Fibroblast of gingiva (primary cell): ENCODE data around the gene PREB.

Source experiments
- DNase-seq: peaks from one replicate; pipeline ENCODE4 v3.0.0-alpha.2; 2011; ENCODE audit warnings: low read depth

Gene PREB

DNA sequence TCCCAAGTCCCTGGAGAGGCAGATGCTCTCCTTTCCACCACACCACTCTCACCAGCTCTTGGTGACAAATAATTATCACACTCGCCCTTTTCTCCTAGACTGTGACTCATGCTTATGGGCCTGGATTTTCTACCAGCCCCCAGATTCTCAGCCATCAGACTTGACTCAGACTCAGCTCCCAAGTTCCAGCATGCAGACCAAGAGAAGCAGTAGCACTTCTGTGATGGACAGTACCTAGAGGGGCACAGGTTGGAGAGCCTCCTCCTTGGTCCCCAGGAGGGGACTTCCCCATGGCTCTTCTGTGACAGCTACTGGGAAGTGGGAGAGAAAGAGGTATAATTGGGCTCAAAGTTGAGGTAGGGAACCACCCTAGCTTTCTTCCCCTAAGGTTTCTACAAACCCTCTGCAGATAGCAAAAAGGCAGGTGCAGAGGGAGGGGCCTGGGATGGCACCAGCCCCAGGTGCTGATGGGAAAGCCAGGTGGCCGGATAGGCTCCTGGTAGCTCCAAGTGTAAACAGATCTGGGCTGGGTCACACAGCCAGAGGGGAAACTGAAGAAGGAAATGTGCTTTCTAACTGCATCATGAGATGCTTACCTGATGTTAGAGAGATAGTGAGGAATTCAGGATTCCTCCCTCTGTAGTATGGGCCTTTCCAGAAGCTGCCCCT, 18.5 kb upstream of the PREB start:
- DNase-seq = no peak

DNA sequence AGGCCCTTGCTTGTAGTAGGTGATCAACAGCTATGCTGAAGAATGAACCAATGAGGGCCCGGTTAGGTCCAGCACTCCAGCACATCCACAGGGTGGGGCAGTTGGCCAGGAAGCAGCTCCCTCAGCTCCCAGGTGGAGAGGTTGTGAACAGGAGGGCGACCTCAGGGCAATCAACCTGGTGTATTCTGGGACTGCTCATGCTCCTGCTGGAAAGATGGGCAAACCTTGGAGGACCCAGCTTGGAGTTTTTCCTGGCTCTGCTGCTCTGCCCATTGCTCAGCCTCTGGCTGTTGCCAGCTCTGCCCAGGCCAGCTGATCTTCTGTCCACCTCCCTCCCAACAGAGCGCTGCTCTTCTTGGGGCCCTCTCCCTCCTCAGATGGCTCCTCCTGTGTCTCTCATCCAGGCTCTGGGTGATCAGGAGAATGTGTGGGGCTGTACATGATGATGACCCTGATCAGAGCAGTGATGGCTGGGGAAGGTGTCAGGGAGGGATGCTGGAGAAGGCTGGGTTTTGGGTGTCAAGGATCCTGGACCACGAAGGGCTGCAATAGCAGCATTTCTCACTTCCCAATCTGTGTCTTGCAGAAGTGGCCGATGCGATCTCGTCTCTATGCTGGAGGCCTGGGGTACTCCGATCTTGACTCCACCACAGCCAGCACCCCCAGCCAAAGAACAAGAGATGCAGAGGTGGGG, 17.8 kb upstream of the PREB start:
- no peak for DNase-seq

DNA sequence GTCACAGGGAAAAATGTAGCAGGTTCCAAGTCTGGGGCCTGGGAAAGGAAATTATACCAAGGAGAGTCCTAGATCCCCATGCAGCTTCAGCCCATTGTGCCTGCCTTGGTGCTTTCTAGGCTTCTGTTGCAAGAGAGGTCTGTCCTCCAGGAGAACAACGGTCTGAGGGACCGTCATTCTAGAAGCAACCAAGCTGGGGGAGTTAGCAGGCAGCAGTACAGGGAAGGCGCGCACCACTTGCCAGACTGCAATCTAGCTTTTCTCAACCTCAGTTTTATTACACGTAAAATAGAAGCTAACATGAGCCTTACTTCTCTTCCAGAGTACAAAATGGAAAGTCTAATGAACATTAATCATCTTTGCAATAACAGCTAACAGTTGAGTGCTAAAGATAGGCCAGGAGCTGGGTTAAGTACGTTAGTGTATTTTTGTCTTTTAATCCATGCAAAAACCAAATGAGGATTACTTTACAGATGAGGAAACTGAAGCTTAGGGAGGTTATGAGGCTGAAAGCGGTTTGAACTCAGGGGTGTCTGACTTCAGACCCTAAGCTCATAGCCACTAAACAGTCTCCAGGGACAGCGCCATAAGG, 16.3 kb upstream of the PREB start:
- no peak for DNase-seq

DNA sequence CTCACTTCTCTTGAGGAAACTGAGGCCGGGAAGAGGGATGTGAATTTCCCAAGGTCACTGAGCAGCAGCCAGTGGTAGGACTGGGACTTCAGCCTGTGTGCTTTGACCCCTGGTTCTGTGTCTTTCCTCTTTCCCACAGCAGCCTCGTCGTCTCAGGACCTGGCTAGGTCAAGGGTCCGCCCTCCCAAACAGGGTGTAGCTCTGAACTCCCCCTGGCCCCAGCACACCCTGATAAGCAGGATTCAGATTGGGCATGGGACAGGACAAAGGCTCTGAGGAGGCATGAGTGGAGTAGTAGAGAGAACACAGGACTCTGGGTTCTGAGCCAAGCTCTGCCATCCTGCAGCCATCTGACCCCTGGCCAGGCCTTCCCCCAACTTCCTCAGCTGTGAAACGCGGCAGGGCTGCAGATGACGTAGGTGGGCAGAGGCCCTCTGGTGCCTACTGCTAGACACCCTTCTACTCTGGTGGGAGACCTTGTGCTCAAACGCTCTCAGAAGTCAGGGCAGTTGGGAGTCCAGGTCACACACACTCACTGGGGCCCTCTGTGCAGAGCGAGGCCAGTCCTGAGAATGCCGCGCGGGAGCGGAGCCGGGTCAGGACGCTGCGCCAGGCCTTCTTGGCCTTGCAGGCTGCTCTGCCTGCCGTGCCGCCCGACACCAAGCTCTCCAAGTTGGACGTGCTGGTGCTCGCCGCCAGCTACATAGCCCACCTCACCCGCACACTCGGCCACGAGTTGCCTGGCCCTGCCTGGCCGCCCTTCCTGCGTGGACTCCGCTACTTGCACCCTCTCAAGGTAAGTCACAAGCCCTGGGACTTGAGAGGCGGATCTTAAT, 15.4 kb upstream of the PREB start:
- no peak for DNase-seq

DNA sequence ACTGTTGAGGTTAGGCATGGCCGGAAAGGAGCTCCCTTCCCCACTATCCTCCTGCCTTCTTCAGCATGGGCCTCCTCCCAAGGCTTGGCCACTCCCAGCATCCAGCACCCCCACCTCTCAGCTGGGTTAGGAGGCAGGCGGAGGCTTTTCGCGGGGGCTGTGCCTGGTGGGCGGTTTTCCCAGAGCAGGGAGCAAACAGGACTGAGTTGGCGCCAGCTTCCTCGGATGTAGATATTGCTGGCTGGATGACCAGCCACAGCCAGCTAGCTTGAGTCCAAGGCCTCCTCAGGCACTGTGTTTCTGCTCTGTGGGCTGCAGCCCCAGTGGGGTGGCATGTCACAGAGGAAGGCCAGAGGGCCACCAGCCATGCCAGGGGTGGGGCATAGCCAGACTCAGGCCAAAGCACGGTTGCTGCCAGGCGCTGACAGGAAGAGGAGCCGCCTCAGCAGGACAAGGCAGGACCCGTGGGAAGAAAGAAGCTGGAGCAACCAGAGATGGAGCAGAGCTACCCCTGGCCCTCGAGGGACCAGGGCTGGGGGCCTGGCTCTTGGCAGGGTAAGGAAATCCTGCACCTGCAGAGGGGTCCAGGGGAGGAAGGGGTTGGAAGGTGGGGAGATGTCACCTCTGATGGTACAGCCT, 14.5 kb upstream of the PREB start, which contains the start of gene TCF23:
TSS of gene TCF23 (plus strand) at position 204 of the 639 bp plus-strand sequence. CDS start at position 334, 130 bp downstream.
- DNase-seq = no peak

DNA sequence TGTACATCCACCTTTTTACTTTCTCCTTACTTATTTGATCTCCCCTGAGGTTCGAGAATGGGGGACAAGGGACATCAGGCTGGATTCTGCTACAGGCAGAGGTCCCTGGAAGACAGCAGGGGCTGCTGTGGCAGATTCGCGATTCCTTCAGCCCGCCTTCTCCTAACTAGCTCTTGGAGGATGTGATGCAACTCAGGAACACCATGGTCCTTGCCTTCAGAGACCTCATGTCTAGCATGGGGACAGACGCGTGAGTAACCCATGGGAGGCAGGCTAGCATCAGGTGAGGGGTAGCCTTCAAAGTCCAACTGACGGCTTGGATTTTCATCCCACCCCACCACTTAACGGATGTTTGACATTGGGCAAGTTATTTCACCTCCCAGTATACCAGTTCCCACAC, 13.5 kb upstream of the PREB start:
- DNase-seq = no peak

DNA sequence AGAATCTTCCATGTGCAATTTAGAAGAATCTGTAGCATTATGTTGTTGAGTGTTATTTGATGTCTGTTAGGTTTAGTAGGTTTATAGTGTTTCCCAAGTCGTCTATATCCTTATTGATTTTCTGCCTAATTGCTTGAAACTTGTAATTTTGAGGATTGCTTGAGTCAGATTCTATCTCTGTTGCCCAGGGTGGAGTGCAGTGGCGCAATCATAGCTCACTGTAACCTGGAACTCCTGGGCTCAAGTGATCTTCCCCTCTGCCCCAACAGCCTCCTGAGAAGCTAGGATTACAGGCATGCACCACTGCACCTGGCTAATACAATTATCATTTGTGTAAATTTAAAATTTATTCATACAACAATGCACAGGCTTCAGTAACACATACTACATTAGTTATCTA, 11.2 kb upstream of the PREB start:
- no peak for DNase-seq

DNA sequence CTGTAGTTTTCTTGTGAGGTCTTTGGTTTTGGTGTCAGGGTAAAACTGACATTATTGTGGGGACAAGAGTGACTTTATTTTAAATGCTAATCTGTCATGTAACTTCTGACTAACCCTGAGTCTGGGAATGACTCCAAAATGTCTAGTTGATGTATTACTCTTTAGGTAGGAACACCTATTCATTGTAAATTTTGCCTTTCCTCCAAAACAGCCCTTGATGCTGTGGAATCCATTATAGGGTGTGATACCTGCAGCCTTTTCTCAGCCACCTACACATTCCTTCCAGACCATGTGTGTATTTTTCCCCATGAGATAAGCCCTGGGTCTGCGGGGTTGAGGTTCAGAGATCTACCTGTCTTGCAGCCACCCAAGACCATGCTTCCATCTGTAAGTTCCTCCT, 8.8 kb upstream of the PREB start:
- no peak for DNase-seq

DNA sequence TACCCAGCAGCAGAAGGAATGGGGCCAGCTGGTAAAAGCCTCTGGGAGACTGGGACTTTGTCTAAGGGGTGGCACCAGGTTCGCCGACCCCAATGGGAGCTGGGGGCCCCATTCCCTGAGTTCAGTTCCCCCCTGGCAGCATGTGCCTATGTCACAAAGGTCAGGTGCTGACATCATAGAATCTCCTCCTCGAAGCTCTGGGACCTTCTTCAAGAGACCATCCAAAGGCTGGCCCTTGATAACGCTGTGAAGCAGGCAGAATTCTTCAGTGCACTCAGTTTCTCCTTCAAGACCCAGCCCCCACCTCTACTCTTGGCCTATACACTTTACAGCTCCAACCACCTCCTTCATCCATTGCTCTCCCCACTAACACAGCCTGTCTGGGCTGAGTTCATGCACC, 4.9 kb upstream of the PREB start, which contains the start of gene PRR30:
TSS of gene PRR30 (minus strand) at position 101 of the 400 bp plus-strand sequence. CDS start 1,081 bp downstream, outside the sequence.
- DNase-seq = no peak

DNA sequence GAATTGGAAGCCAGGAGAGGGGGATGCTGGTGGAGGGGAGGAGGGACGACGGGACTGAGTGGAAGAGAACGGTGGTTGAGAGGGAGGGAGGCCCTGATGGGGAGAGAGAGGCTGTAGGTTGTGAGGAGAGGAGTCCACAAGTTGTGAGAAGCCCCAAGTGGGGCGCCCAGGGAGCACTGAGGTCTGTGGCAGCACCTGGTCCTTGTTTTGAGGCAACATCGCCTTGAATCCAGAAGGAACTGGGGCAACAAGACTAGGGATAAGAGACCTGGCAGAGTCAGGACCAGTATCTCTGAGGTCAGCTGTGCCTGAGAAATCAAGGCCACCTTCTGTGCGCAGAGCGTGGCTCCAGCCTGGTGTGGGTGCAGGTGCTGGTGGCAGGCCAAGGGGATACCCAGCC, 3.7 kb upstream of the PREB start:
- DNase-seq = no peak

DNA sequence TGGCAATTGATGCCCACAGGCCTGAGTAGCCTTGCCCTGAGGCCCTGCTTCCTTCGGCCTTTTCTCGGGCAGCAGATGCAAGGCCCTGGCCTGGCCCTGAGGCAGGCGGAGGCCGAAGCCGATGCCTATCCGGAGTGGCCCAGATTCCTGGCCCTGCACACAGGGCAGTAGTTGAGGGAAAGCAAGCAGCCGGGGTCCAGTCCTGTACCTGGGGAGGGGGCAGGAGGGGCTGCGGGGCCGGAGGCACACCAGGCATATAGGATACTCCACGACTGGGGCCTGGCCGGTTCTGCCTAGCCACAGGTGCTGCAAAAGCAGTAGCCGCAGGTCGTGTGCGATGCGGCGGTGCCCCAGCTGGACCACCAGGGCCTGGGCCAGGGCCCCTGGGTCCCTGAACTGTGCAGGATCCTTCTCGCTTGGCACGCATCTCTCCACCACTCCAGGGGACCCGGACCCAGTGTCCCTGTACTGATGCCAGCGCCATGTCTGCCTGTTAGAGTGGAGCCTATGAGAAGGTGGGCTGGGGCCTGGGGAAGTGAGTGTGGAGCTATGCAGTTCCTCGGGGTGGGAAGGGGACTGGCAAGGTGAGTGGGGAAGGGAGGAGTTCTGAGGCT, 3.0 kb upstream of the PREB start:
- DNase-seq = no peak

DNA sequence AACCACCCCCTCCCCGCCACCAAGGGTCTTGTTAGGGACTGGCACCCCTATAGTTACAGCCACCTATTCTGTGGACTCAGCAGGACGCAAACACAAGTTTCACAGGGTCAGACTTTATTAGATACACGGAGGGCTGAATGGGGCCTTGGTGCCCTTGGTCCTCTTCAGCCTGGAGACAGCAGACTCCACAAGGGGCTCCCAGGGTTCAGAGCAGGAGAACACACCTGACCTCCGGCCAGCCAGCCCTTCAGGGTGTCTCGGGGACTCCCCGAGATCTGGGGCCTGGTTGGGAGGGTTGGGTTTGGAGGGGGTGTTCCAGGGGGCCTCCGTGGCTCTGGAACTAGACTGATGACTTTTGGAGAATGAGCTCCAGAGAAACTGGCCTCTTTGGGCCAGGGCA, 2.3 kb upstream of the PREB start:
- DNase-seq = no peak

DNA sequence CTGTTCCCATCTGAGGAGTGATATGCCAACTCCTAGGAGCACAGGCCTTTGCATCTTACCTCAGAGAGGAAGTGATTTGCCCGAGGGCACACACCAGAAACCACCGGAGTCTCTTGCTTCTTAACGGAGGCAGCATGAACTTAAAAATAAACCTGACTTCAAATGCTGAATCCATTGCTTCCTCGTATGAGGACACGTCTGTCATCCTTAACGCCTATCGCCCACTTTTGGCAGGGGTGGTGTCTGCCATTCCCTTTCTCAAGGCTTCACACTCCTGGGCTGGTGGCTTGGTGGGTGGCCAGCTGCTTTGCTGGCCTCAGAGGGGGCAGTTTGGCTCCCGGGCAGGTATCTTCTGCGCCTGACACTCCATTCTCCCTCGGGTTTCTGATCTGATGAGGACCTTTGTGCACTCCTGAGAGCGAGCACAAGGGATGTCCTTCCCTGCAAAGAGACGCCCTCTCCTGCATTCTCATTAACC, 1.1 kb upstream of the PREB start:
- DNase-seq = no peak

DNA sequence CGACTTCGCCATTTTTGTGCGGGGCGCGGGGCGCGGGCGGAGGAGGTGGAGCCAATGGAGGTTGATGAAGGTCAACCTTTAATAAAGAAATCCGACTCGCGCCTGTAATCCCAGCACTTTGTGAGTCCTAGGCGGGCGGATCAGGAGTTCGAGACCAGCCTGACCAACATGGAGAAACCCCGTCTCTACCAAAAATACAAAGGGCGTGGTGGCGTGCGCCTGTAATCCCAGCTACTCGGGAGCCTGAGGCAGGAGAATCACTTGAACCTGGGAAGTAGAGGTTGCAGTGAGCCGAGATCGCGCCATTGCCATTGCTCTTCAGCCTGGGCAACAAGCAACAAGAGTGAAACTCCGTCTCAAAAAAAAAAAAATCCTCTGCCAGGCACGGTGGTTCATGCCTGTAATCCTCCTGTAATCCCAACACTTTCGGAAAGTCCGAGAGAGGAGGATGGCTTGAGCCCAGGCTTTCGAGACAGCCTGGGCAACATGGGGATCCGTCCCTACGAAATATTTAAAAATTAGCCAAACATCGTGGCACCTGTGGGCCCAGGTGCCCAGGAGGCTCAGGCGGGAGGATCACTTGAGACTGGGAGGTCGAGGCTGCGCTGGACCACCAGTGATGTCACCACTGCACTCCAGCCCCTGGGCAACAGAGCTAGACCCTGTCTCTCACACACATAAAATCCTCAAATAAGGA, 493 bp upstream of the PREB start:
- DNase-seq = no peak

DNA sequence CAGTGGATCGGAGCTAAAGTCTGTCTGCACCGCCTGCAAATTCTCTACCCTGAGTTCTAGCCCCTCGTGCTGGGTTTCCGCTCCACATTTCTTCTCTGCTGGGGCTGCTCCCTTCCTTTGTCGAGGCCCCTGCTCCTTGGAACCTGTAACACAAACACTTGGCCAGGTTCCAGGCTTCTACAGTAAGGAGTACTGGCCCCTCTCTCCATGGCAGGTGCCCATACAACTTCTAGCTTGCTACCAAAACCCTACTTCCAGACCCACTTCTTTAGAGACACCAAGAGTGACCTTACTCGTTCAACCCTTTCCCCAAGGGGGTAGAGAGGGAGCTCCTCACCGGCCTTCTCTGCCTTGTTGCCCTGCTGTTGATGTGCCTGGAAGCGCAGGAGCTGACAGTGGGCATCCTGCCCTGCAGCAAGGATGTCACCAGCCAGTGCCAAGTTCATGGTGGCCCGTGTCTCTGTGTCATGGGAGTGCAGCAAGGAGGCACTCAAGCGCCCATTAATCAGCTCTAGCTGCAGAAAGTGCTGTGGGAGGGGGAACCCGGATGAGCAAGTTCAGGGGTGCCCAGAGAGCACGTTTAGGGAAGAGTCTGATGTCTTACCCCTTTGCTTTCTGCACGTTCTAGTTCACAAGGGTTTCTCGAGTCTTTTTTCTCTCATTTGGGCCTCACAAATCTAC, 1.1 kb downstream of the PREB start:
- DNase-seq = no peak

DNA sequence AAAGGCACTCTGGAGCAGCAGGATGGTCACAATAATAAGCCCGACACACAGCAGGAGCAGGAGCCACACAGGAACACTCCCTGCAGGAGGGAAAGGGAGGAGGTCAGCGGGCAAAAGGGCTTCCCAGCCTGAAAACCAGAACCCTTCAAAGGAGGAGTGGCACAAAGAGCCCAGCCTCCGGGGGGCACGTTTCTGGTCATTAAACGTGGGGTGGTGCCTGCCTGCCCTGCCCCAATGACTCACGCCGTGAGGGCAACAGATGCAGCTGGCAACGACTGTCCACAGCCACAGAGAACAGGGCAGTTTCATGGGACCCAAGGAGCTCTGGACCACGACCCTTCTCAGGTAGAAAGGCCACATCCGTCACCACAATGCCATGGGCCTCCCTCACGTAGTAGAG, 3.0 kb downstream of the PREB start:
- DNase-seq = no peak

DNA sequence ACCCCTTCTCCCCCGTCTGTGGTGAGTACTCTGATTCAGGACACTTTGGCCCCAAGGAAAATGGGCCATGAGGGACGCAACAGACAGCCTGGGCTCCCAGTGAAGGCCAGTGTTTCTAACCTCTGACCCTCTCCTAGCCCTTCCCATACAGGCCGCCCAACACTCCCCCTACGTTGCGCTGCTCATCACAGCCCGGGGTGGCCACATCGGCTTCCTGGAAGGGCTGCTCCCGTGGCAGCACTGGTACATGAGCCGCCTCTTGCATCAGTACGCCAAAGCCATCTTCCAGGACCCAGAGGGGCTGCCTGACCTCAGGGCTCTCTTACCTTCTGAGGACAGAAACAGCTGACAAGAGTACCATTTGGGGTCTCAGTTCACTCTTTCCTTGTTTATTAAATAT, 4.0 kb downstream of the PREB start:
- no peak for DNase-seq

DNA sequence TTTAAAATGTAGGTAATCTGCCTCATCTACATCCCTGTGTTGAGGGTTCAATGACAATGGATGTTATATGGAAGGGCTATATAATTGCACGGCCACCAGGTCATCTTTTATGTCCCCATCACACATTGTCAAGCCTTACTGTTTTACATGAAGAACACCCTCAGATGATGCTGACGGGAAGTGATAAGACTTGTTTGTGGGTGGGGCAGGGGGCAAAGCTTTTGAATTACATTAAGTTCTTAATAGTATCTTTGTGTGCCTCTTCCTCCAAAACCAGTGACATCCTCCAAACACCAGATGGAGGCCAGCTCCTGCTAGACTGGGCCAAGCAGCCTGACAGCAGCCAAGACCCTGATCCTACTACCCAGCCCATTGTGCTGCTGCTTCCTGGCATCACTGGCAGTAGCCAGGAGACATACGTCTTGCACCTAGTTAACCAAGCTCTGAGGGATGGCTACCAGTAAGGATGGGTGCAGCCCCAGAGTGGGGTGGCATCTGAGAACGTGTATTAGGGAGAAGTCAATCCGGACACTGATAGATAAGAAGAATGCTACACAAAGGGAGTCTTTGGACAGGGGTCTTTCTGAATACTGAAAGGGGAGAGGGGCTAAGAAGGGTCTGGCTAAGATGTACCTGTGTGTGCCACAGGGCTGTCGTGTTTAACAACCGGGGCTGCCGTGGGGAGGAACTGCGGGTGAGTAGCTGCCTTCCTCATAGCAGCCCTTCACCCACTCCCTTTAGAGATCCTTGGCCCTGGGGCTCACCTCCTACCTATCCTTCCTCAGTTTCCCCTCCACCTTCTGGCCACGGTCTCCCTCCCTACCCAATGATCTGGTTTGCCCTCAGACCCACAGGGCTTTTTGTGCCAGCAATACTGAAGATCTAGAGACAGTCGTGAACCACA, 5.5 kb downstream of the PREB start:
- DNase-seq = no peak
